Erythroblast (primary cell): ENCODE measurements around the gene CNTNAP5.

Source experiments
- GATA1 ChIP-seq: IDR thresholded peaks from 2 replicates; pipeline ENCODE4 v1.6.1; 2011; ENCODE audit warnings: low read depth, mild to moderate bottlenecking, control low read depth, low read length, moderate library complexity
- POLR2A ChIP-seq: IDR thresholded peaks from 2 replicates; pipeline ENCODE4 v1.6.1; 2011; ENCODE audit warnings: mild to moderate bottlenecking, low read length

- TF ChIP-seq POLR2A (no peak), GATA1 (no peak)
Measured at GRCh38 chr2:124025891-124026434, 876 bp downstream of the CNTNAP5 start.
